Measurements from ENCODE around the gene C2orf81. TPM values are rescaled to one million over a fixed set of nuclear protein-coding genes. Genes with fewer than 3 reads are reported as not detected.

The C2orf81 gene
- polyA plus RNA-seq, 6 donors from 2014 or later, result 3.7 to 8.8 (median 7.6) TPM

GRCh38 chr2:74384051-74384450, 37.4 kb downstream of the C2orf81 start:
- no peaks in the 10 kb centered on the region for H3K27me3 Mint-ChIP-seq
- ATAC-seq (ENCODE audit: low read depth in 2 of 2) (no peak), DNase-seq (no peak)
- H3K36me3 Mint-ChIP-seq, result no peaks in the 10 kb centered on the region
- H3K4me3 Mint-ChIP-seq, result no peak overlapping the region
- peaks cover 21 to 26% (median 22%) of the 10 kb centered on the region in 3 donors for H3K4me1 Mint-ChIP-seq
- no peaks in the 10 kb centered on the region for H3K9me3 Mint-ChIP-seq
- H3K27ac Mint-ChIP-seq, result peak overlapping the region in 1 of 6 donors; percentile 49

- Mint-ChIP-seq H3K27ac (peak overlapping the region in 1 of 6 donors; percentile 2), H3K9me3 (no peaks in the 10 kb centered on the region), H3K27me3 (no peaks in the 10 kb centered on the region), H3K36me3 (peaks cover 0 to 4% of the 10 kb centered on the region in 2 donors), H3K4me1 (peaks cover 26 to 31% (median 29%) of the 10 kb centered on the region in 3 donors), H3K4me3 (no peak overlapping the region)
- ATAC-seq (ENCODE audit: low read depth in 2 of 2) (no peak), DNase-seq (no peak)
Measured at GRCh38 chr2:74383254-74383653, 38.2 kb downstream of the C2orf81 start.

GRCh38 chr2:74381751-74382150, 39.7 kb downstream of the C2orf81 start:
- Mint-ChIP-seq H3K4me1 (peaks cover 26 to 35% (median 30%) of the 10 kb centered on the region in 3 donors), H3K36me3 (peaks cover 0 to 19% of the 10 kb centered on the region in 2 donors), H3K9me3 (no peaks in the 10 kb centered on the region), H3K27ac (peak overlapping the region in 3 of 6 donors; percentile 21 to 97 (median 28)), H3K27me3 (no peaks in the 10 kb centered on the region), H3K4me3 (peak overlapping the region in 1 of 8 donors; percentile 26)
- ATAC-seq (ENCODE audit: low read depth in 2 of 2) (no peak), DNase-seq (no peak)

- no peak for DNase-seq
- Mint-ChIP-seq H3K36me3 (peaks cover 0 to 19% of the 10 kb centered on the region in 2 donors), H3K4me1 (peaks cover 35 to 44% (median 35%) of the 10 kb centered on the region in 3 donors), H3K9me3 (no peaks in the 10 kb centered on the region), H3K27me3 (no peaks in the 10 kb centered on the region), H3K27ac (peak within 1 kb of the TSS in 4 of 6 donors; percentile 15 to 94 (median 59)), H3K4me3 (peak within 1 kb of the TSS; percentile 11 to 82 (median 29))
- ATAC-seq (ENCODE audit: low read depth in 2 of 2), result peak in 1 of 2 donors; percentile 30
Measured at GRCh38 chr2:74379851-74380789, 41.3 kb downstream of the C2orf81 start, which contains the start of gene DCTN1. DCTN1 (minus strand) TSS chr2:74380311; CDS start chr2:74380037, 274 bp downstream.

GRCh38 chr2:74378007-74378406, 43.4 kb downstream of the C2orf81 start:
- Mint-ChIP-seq H3K9me3 (no peaks in the 10 kb centered on the region), H3K36me3 (peaks cover 0 to 19% of the 10 kb centered on the region in 2 donors), H3K4me1 (peaks cover 37 to 47% (median 40%) of the 10 kb centered on the region in 3 donors), H3K27ac (no peak overlapping the region), H3K27me3 (no peaks in the 10 kb centered on the region), H3K4me3 (no peak overlapping the region)
- ATAC-seq (ENCODE audit: low read depth in 2 of 2) (no peak), DNase-seq (no peak)

- Mint-ChIP-seq H3K36me3 (peaks cover 0 to 27% of the 10 kb centered on the region in 2 donors), H3K4me1 (peaks cover 26 to 41% (median 30%) of the 10 kb centered on the region in 3 donors), H3K9me3 (no peaks in the 10 kb centered on the region), H3K27me3 (no peaks in the 10 kb centered on the region), H3K4me3 (no peak overlapping the region), H3K27ac (peak overlapping the region in 1 of 6 donors; percentile 88)
- ATAC-seq (ENCODE audit: low read depth in 2 of 2), result no peak
- DNase-seq, result no peak
Measured at GRCh38 chr2:74375838-74376237, 45.6 kb downstream of the C2orf81 start.

GRCh38 chr2:74374509-74375205, 46.8 kb downstream of the C2orf81 start:
- no peak overlapping the region for H3K4me3 Mint-ChIP-seq
- peaks cover 0 to 39% of the 10 kb centered on the region in 2 donors for H3K36me3 Mint-ChIP-seq
- ATAC-seq (ENCODE audit: low read depth in 2 of 2), result no peak
- H3K4me1 Mint-ChIP-seq, result peaks cover 14 to 29% (median 23%) of the 10 kb centered on the region in 3 donors
- no peaks in the 10 kb centered on the region for H3K27me3 Mint-ChIP-seq
- DNase-seq, result no peak
- H3K9me3 Mint-ChIP-seq, result no peaks in the 10 kb centered on the region
- H3K27ac Mint-ChIP-seq, result no peak overlapping the region

GRCh38 chr2:74373985-74374384, 47.4 kb downstream of the C2orf81 start:
- Mint-ChIP-seq H3K9me3 (no peaks in the 10 kb centered on the region), H3K4me1 (peaks cover 11 to 25% (median 22%) of the 10 kb centered on the region in 3 donors), H3K4me3 (no peak overlapping the region), H3K27me3 (no peaks in the 10 kb centered on the region), H3K27ac (peak overlapping the region in 2 of 6 donors; percentile 59 to 80), H3K36me3 (peaks cover 4 to 43% of the 10 kb centered on the region in 2 donors)
- DNase-seq, result no peak
- ATAC-seq (ENCODE audit: low read depth in 2 of 2), result no peak

GRCh38 chr2:74373221-74373676, 48.2 kb downstream of the C2orf81 start:
- no peak for DNase-seq
- H3K4me1 Mint-ChIP-seq, result peaks cover 6 to 19% (median 17%) of the 10 kb centered on the region in 3 donors
- no peaks in the 10 kb centered on the region for H3K9me3 Mint-ChIP-seq
- peaks cover 11 to 47% of the 10 kb centered on the region in 2 donors for H3K36me3 Mint-ChIP-seq
- no peak overlapping the region for H3K4me3 Mint-ChIP-seq
- H3K27me3 Mint-ChIP-seq, result no peaks in the 10 kb centered on the region
- H3K27ac Mint-ChIP-seq, result no peak overlapping the region
- ATAC-seq (ENCODE audit: low read depth in 2 of 2), result no peak

- no peak for ATAC-seq (ENCODE audit: low read depth in 2 of 2)
- H3K4me3 Mint-ChIP-seq, result no peak overlapping the region
- no peaks in the 10 kb centered on the region for H3K9me3 Mint-ChIP-seq
- H3K4me1 Mint-ChIP-seq, result peaks cover 5 to 19% (median 17%) of the 10 kb centered on the region in 3 donors
- no peak for DNase-seq
- peak overlapping the region in 1 of 6 donors; percentile 21 for H3K27ac Mint-ChIP-seq
- peaks cover 16 to 47% of the 10 kb centered on the region in 2 donors for H3K36me3 Mint-ChIP-seq
- no peaks in the 10 kb centered on the region for H3K27me3 Mint-ChIP-seq
Measured at GRCh38 chr2:74372674-74373073, 48.7 kb downstream of the C2orf81 start.

- H3K4me1 Mint-ChIP-seq, result peaks cover 3 to 17% (median 14%) of the 10 kb centered on the region in 3 donors
- peak overlapping the region in 1 of 6 donors; percentile 25 for H3K27ac Mint-ChIP-seq
Measured at GRCh38 chr2:74371421-74371820, 50.0 kb downstream of the C2orf81 start.

GRCh38 chr2:74369976-74370375, 51.4 kb downstream of the C2orf81 start:
- ATAC-seq (ENCODE audit: low read depth in 2 of 2), result no peak

More at GRCh38 chr2:74371421-74371820, 50.0 kb downstream of the C2orf81 start:
- ATAC-seq (ENCODE audit: low read depth in 2 of 2) (no peak), DNase-seq (no peak)
- Mint-ChIP-seq H3K9me3 (no peaks in the 10 kb centered on the region), H3K27me3 (no peaks in the 10 kb centered on the region), H3K36me3 (peaks cover 27 to 43% of the 10 kb centered on the region in 2 donors), H3K4me3 (no peak overlapping the region)

GRCh38 chr2:74368499-74368898, 52.9 kb downstream of the C2orf81 start:
- Mint-ChIP-seq H3K9me3 (no peaks in the 10 kb centered on the region), H3K27me3 (no peaks in the 10 kb centered on the region), H3K27ac (peak overlapping the region in 1 of 6 donors; percentile 9), H3K4me3 (no peak overlapping the region), H3K36me3 (peaks cover 36 to 53% of the 10 kb centered on the region in 2 donors), H3K4me1 (peaks cover 0 to 4% (median 0%) of the 10 kb centered on the region in 3 donors)
- DNase-seq, result no peak
- ATAC-seq (ENCODE audit: low read depth in 2 of 2), result no peak

More at GRCh38 chr2:74369976-74370375, 51.4 kb downstream of the C2orf81 start:
- Mint-ChIP-seq H3K9me3 (no peaks in the 10 kb centered on the region), H3K27ac (no peak overlapping the region), H3K36me3 (peaks cover 30 to 53% of the 10 kb centered on the region in 2 donors), H3K4me1 (peaks cover 2 to 7% (median 4%) of the 10 kb centered on the region in 3 donors), H3K27me3 (no peaks in the 10 kb centered on the region), H3K4me3 (no peak overlapping the region)
- DNase-seq, result no peak

Data from naive B cell (primary cell).